HCT116 (cell line): ENCODE measurements around the gene TTC8. TPM values are rescaled to one million over a fixed set of nuclear protein-coding genes. Genes with fewer than 3 reads are reported as not detected.

Experiments used
- ATAC-seq: fragments of 200-7000 bp; cut with Tn5 transposase; 2 replicates; pipeline ENCODE4 v1.9.1; 2020; ENCODE audit warnings: mild to moderate bottlenecking, moderate library complexity
- BruUV-seq: library from RNA; stranded (reverse); fragments of 400-500 nt; replicated peaks from 2 replicates; lab custom pipeline; 2021; lab: Mats Ljungman, UMichigan
- CTCF ChIA-PET: fragments of 300-600 bp; sonication (Branson Sonifier 250); formaldehyde crosslinking; loops from one replicate; lab custom pipeline; 2021; ENCODE audit warnings: antibody characterized with exemption; lab: Charles Lee
- POLR2A ChIA-PET: fragments of 300-600, 350-600 bp; sonication (Branson Sonifier 250); formaldehyde crosslinking; loops from one replicate; lab custom pipeline; 2021; ENCODE audit warnings: antibody characterized with exemption; lab: Charles Lee
- RAD21 ChIA-PET, 2 experiments: fragments of 300-600 bp; sonication (Branson Sonifier 250); formaldehyde crosslinking; loops; one replicate each; lab custom pipeline; 2023; ENCODE audit warnings: low total read pairs in 2 of 2; ENCODE audit not compliant: uncharacterized antibody in 2 of 2, unreplicated experiment in 2 of 2, low non-redundant PET in 1 of 2; lab: Charles Lee
- DNase-seq: peaks from one replicate; pipeline ENCODE4 v3.0.0-alpha.2; 2010; ENCODE audit warnings: low read depth, low spot score
- H2AFZ ChIP-seq: fragments of 200-600 bp; shearing (Covaris generic), sonication (generic); 2 replicates; pipeline ENCODE4 v1.6.1; 2017; ENCODE audit warnings: low read depth, mixed run types, mixed read lengths, antibody characterized with exemption, low read length; ENCODE audit not compliant: poor library complexity, severe bottlenecking
- H3K27ac ChIP-seq: 2 replicates; pipeline ENCODE4 v1.5.1; 2012; ENCODE audit warnings: low read depth, low read length
- H3K27me3 ChIP-seq: fragments of 200-600 bp; sonication (generic); 2 replicates; pipeline ENCODE4 v1.6.1; 2016; ENCODE audit warnings: mixed run types, low read length, mixed read lengths; ENCODE audit not compliant: insufficient read depth
- H3K36me3 ChIP-seq, 2 experiments: fragments of 200-500 bp in 1 of 2; fragments of 200-600 bp in 1 of 2; sonication (Bioruptor generic) in 1 of 2; sonication (generic) in 1 of 2; 2 replicates each; pipeline versions ENCODE4 v1.5.1 to v1.6.1; 2014 to 2016; ENCODE audit warnings: low read length in 2 of 2, inconsistent platforms in 1 of 2, mixed read lengths in 1 of 2, mixed run types in 1 of 2; ENCODE audit not compliant: insufficient read depth in 2 of 2, control insufficient read depth in 1 of 2
- H3K4me1 ChIP-seq, 2 experiments: fragments of 200-600 bp in 1 of 2; sonication (generic) in 1 of 2; 2 replicates each; pipeline versions ENCODE4 v1.5.1 to v1.6.1; 2012 to 2017; ENCODE audit warnings: low read length in 2 of 2, inconsistent platforms in 1 of 2, mild to moderate bottlenecking in 1 of 2, mixed read lengths in 1 of 2, mixed run types in 1 of 2, moderate library complexity in 1 of 2; ENCODE audit not compliant: insufficient read depth in 2 of 2, control insufficient read depth in 1 of 2
- H3K4me2 ChIP-seq: fragments of 200-600 bp; sonication (generic); 2 replicates; pipeline ENCODE4 v1.6.1; 2017; ENCODE audit warnings: mixed run types, low read length, mixed read lengths
- H3K4me3 ChIP-seq, 2 experiments: fragments of 200-600 bp in 1 of 2; sonication (generic) in 1 of 2; replicated peaks in 1 of 2; 2 replicates each; pipeline ENCODE4 v1.5.1; 2011 to 2016; ENCODE audit warnings: low read length in 2 of 2, control low read depth in 1 of 2, low read depth in 1 of 2, mild to moderate bottlenecking in 1 of 2, mixed read lengths in 1 of 2, mixed run types in 1 of 2
- H3K79me2 ChIP-seq: fragments of 200-600 bp; sonication (generic); 2 replicates; pipeline ENCODE4 v1.6.1; 2017; ENCODE audit warnings: mild to moderate bottlenecking, mixed run types, low read length, moderate library complexity, mixed read lengths; ENCODE audit not compliant: insufficient read depth
- H3K9ac ChIP-seq: fragments of 200-600 bp; sonication (generic); 2 replicates; pipeline ENCODE4 v1.6.1; 2016; ENCODE audit warnings: low read length, mixed read lengths
- H3K9me2 ChIP-seq: fragments of 200-600 bp; sonication (generic), shearing (Covaris generic); 2 replicates; pipeline ENCODE4 v1.6.1; 2017; ENCODE audit warnings: mixed run types, mild to moderate bottlenecking, moderate library complexity; ENCODE audit not compliant: insufficient read depth
- H3K9me3 ChIP-seq, 2 experiments: fragments of 200-500 bp in 1 of 2; fragments of 200-600 bp in 1 of 2; sonication (Bioruptor generic) in 1 of 2; sonication (generic) in 1 of 2; 2 replicates each; pipeline ENCODE4 v1.6.1; 2014 to 2017; ENCODE audit warnings: low read length in 2 of 2, mixed read lengths in 2 of 2, inconsistent platforms in 1 of 2, low read depth in 1 of 2, mild to moderate bottlenecking in 1 of 2, mixed run types in 1 of 2, moderate library complexity in 1 of 2; ENCODE audit not compliant: control insufficient read depth in 1 of 2, insufficient read depth in 1 of 2
- H4K20me1 ChIP-seq: fragments of 200-600 bp; sonication (generic), shearing (Covaris generic); 2 replicates; pipeline ENCODE4 v1.6.1; 2017; ENCODE audit warnings: mixed run types, mild to moderate bottlenecking, moderate library complexity; ENCODE audit not compliant: insufficient read depth
- CBX3 ChIP-seq: IDR thresholded peaks from 2 replicates; pipeline ENCODE4 v1.6.1; 2012; ENCODE audit warnings: low read depth
- CEBPB ChIP-seq: IDR thresholded peaks from 2 replicates; pipeline ENCODE4 v1.6.1; 2012; ENCODE audit warnings: low read depth
- EGR1 ChIP-seq: IDR thresholded peaks from 2 replicates; pipeline ENCODE4 v1.6.1; 2012; ENCODE audit warnings: low read depth
- ELF1 ChIP-seq: IDR thresholded peaks from 2 replicates; pipeline ENCODE4 v1.6.1; 2012; ENCODE audit warnings: low read depth, borderline replicate concordance
- EZH2phosphoT487 ChIP-seq: fragments of 200-600 bp; IDR thresholded peaks from 2 replicates; pipeline ENCODE4 v1.6.1; 2018; ENCODE audit warnings: antibody characterized with exemption, borderline replicate concordance
- JUND ChIP-seq: IDR thresholded peaks from 2 replicates; pipeline ENCODE4 v1.6.1; 2012
- POLR2A ChIP-seq: IDR thresholded peaks from 2 replicates; pipeline ENCODE4 v1.7.0; 2011; ENCODE audit warnings: borderline replicate concordance; ENCODE audit not compliant: insufficient read depth, insufficient read length; ENCODE audit errors: extremely low read depth
- POLR2AphosphoS5 ChIP-seq: IDR thresholded peaks from 2 replicates; pipeline ENCODE4 v1.6.1; 2011; ENCODE audit warnings: mild to moderate bottlenecking, low read depth, low read length, moderate library complexity
- RAD21 ChIP-seq: IDR thresholded peaks from 2 replicates; pipeline ENCODE4 v1.6.1; 2012; ENCODE audit warnings: low read depth, mild to moderate bottlenecking
- SIN3A ChIP-seq: IDR thresholded peaks from 2 replicates; pipeline ENCODE4 v1.6.1; 2012; ENCODE audit warnings: low read depth
- SP1 ChIP-seq: IDR thresholded peaks from 2 replicates; pipeline ENCODE4 v1.6.1; 2012; ENCODE audit warnings: low read depth
- SRF ChIP-seq: IDR thresholded peaks from 2 replicates; pipeline ENCODE4 v1.6.1; 2012; ENCODE audit warnings: low read depth
- YY1 ChIP-seq: IDR thresholded peaks from 2 replicates; pipeline ENCODE4 v1.6.1; 2011; ENCODE audit warnings: low read length, low read depth, moderate library complexity, mild to moderate bottlenecking; ENCODE audit not compliant: insufficient replicate concordance; ENCODE audit errors: extremely low read depth
- ZFX ChIP-seq: fragments of 450-650 bp; IDR thresholded peaks from 2 replicates; pipeline ENCODE4 v1.6.1; 2017
- ZNF274 ChIP-seq: fragments of 200-500 bp; sonication (Bioruptor generic); IDR thresholded peaks from 2 replicates; pipeline ENCODE4 v1.6.1; 2014; ENCODE audit warnings: mild to moderate bottlenecking, low read depth, low read length, inconsistent platforms
- intact Hi-C: fragments of 100-400 bp; cut with micrococcal nuclease; formaldehyde crosslinking; loops from 2 replicates; pipeline ENCODE4 v1.10.0; 2022
- total RNA-seq: library from RNA; stranded (reverse); gene quantifications from one replicate; pipeline ENCODE4 v1.2.1, GENCODE V29; 2021; ENCODE audit not compliant: unreplicated experiment
- TF ChIP-seq, protein P1 (sequence below): IDR thresholded peaks from 2 replicates; pipeline ENCODE4 v1.6.1; 2012
- TF ChIP-seq, protein P2 (sequence below): IDR thresholded peaks from 2 replicates; pipeline ENCODE4 v1.6.1; 2011; ENCODE audit warnings: mild to moderate bottlenecking, low read length, moderate library complexity; ENCODE audit not compliant: insufficient replicate concordance; ENCODE audit errors: extremely low read depth
- TF ChIP-seq, protein P3 (sequence below), 3 experiments: fragments of 200-600 bp in 1 of 3; sonication (generic) in 1 of 3; IDR thresholded peaks in 2 of 3; conservative IDR thresholded peaks in 1 of 3; 2 replicates each; pipeline ENCODE4 v1.5.1; 2012 to 2017; ENCODE audit warnings: low read depth in 2 of 3, low read length in 2 of 3, antibody characterized with exemption in 1 of 3, borderline replicate concordance in 1 of 3, control low read depth in 1 of 3, mild to moderate bottlenecking in 1 of 3, mixed read lengths in 1 of 3, mixed run types in 1 of 3, moderate library complexity in 1 of 3; ENCODE audit not compliant: insufficient read depth in 1 of 3
- TF ChIP-seq, protein P4 (sequence below): IDR thresholded peaks from 2 replicates; pipeline ENCODE4 v1.6.1; 2012; ENCODE audit warnings: low read depth

TTC8 gene
- total RNA-seq, 1 experiment from 2014 or later: 21.4 TPM

DNA sequence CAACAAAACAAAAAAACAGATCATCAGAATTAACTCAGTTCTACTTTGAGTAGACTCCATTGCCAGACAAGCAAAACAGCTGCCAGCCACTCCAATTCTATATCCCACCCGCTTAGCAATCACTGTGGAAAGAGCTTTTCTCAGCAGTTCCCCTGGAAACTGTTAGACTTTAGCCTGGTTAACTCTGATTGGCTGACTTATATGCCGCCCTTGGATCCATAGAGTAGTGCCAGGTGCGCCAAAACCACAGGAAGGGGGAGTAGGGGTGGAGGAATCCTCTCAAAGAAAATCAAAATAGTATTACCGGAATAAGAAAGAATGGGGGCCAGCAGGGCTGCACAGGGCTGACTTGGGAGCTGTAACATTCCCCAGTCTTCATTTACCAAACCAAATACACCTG is 26.3 kb upstream of the TTC8 start:
- no peaks in the 10 kb centered on the region for H4K20me1 ChIP-seq
- RAD21 ChIA-PET: no interaction called here
- POLR2A ChIA-PET: no interaction called here
- H3K4me3 ChIP-seq: no peak overlapping the region
- no peaks in the 10 kb centered on the region for H3K79me2 ChIP-seq
- no TSS peak for BruUV-seq
- H3K4me2 ChIP-seq: no peak overlapping the region
- H3K9me2 ChIP-seq: no peaks in the 10 kb centered on the region
- TF ChIP-seq, protein P1, sequence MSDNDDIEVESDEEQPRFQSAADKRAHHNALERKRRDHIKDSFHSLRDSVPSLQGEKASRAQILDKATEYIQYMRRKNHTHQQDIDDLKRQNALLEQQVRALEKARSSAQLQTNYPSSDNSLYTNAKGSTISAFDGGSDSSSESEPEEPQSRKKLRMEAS: no peak
- TF ChIP-seq ZNF274 (no peak), JUND (no peak), CEBPB (no peak), EGR1 (no peak), YY1 (no peak), EZH2phosphoT487 (no peak), SRF (no peak), SP1 (no peak), RAD21 (no peak), POLR2AphosphoS5 (no peak), ZFX (no peak), SIN3A (no peak), POLR2A (no peak), CBX3 (no peak), ELF1 (no peak)
- TF ChIP-seq, protein P2, sequence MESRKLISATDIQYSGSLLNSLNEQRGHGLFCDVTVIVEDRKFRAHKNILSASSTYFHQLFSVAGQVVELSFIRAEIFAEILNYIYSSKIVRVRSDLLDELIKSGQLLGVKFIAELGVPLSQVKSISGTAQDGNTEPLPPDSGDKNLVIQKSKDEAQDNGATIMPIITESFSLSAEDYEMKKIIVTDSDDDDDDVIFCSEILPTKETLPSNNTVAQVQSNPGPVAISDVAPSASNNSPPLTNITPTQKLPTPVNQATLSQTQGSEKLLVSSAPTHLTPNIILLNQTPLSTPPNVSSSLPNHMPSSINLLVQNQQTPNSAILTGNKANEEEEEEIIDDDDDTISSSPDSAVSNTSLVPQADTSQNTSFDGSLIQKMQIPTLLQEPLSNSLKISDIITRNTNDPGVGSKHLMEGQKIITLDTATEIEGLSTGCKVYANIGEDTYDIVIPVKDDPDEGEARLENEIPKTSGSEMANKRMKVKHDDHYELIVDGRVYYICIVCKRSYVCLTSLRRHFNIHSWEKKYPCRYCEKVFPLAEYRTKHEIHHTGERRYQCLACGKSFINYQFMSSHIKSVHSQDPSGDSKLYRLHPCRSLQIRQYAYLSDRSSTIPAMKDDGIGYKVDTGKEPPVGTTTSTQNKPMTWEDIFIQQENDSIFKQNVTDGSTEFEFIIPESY: no peak
- TF ChIP-seq, protein P3, sequence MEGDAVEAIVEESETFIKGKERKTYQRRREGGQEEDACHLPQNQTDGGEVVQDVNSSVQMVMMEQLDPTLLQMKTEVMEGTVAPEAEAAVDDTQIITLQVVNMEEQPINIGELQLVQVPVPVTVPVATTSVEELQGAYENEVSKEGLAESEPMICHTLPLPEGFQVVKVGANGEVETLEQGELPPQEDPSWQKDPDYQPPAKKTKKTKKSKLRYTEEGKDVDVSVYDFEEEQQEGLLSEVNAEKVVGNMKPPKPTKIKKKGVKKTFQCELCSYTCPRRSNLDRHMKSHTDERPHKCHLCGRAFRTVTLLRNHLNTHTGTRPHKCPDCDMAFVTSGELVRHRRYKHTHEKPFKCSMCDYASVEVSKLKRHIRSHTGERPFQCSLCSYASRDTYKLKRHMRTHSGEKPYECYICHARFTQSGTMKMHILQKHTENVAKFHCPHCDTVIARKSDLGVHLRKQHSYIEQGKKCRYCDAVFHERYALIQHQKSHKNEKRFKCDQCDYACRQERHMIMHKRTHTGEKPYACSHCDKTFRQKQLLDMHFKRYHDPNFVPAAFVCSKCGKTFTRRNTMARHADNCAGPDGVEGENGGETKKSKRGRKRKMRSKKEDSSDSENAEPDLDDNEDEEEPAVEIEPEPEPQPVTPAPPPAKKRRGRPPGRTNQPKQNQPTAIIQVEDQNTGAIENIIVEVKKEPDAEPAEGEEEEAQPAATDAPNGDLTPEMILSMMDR (IDR thresholded peaks at IDR 0.05 in 2 of 3, conservative IDR thresholded peaks at IDR 0.05 in 1 of 3; ENCODE audit: borderline replicate concordance in 1 of 3, insufficient read depth in 1 of 3, low read depth in 2 of 3, low read length in 2 of 3): no peak
- TF ChIP-seq, protein P4, sequence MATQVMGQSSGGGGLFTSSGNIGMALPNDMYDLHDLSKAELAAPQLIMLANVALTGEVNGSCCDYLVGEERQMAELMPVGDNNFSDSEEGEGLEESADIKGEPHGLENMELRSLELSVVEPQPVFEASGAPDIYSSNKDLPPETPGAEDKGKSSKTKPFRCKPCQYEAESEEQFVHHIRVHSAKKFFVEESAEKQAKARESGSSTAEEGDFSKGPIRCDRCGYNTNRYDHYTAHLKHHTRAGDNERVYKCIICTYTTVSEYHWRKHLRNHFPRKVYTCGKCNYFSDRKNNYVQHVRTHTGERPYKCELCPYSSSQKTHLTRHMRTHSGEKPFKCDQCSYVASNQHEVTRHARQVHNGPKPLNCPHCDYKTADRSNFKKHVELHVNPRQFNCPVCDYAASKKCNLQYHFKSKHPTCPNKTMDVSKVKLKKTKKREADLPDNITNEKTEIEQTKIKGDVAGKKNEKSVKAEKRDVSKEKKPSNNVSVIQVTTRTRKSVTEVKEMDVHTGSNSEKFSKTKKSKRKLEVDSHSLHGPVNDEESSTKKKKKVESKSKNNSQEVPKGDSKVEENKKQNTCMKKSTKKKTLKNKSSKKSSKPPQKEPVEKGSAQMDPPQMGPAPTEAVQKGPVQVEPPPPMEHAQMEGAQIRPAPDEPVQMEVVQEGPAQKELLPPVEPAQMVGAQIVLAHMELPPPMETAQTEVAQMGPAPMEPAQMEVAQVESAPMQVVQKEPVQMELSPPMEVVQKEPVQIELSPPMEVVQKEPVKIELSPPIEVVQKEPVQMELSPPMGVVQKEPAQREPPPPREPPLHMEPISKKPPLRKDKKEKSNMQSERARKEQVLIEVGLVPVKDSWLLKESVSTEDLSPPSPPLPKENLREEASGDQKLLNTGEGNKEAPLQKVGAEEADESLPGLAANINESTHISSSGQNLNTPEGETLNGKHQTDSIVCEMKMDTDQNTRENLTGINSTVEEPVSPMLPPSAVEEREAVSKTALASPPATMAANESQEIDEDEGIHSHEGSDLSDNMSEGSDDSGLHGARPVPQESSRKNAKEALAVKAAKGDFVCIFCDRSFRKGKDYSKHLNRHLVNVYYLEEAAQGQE: no peak
- ATAC-seq: peak; percentile 61
- no peak overlapping the region for H2AFZ ChIP-seq
- DNase-seq: no peak
- no peaks in the 10 kb centered on the region for H3K36me3 ChIP-seq
- H3K27ac ChIP-seq: no peak overlapping the region
- no peak overlapping the region for H3K9ac ChIP-seq
- peaks cover 0 to 4% of the 10 kb centered on the region in 2 experiments; a peak in 1 of 4 replicates for H3K4me1 ChIP-seq
- CTCF ChIA-PET: no interaction called here
- no peaks in the 10 kb centered on the region for H3K27me3 ChIP-seq
- no peaks in the 10 kb centered on the region for H3K9me3 ChIP-seq
- intact Hi-C loops: no loop called here
